ENCODE measurements around the gene GABBR2.

GABBR2 gene

GRCh38 chr9:98627296-98627695 is 81.4 kb downstream of the GABBR2 start:
- Histone ChIP-seq H3K4me1 (ENCODE audit: low read length) (no peaks in the 10 kb centered on the region), H3K36me3 (replicated peaks; ENCODE audit: insufficient read depth, low read length) (no peaks in the 10 kb centered on the region), H3F3A (ENCODE audit: insufficient read depth, low read length) (no peaks in the 10 kb centered on the region), H3K4me3 (ENCODE audit: low read length) (no peak overlapping the region), H4K20me1 (ENCODE audit: insufficient read depth, low read length) (no peaks in the 10 kb centered on the region), H3K9ac (ENCODE audit: low read length) (no peak overlapping the region), H3K79me2 (ENCODE audit: low read length) (no peaks in the 10 kb centered on the region), H3K9me2 (replicated peaks; ENCODE audit: insufficient read depth, low read length) (no peaks in the 10 kb centered on the region), H3K4me2 (ENCODE audit: low read depth, low read length) (no peak overlapping the region), H2AFZ (ENCODE audit: low read length) (no peak overlapping the region), H3K27ac (ENCODE audit: low read length) (no peak overlapping the region), H3K27me3 (replicated peaks; ENCODE audit: insufficient read depth, low read length) (no peaks in the 10 kb centered on the region), H3K9me3 (replicated peaks; ENCODE audit: insufficient read depth, low read length) (no peaks in the 10 kb centered on the region)
- no peak for DNase-seq
- no peak for TF ChIP-seq EZH2 (optimal IDR thresholded peaks at IDR 0.05; ENCODE audit: low read depth, low read length)
- no peak for TF ChIP-seq EZH2phosphoT487 (IDR thresholded peaks at IDR 0.05; ENCODE audit: low read length)
- TF ChIP-seq CTCF (IDR thresholded peaks at IDR 0.05; ENCODE audit: low read length), result no peak

GRCh38 chr9:98625728-98626127 is 83.0 kb downstream of the GABBR2 start:
- no peak overlapping the region for H3K4me3 ChIP-seq (ENCODE audit: low read length)
- H3K9ac ChIP-seq (ENCODE audit: low read length), result no peak overlapping the region
- H3K36me3 ChIP-seq (replicated peaks; ENCODE audit: insufficient read depth, low read length), result no peaks in the 10 kb centered on the region
- no peaks in the 10 kb centered on the region for H3K9me2 ChIP-seq (replicated peaks; ENCODE audit: insufficient read depth, low read length)
- no peaks in the 10 kb centered on the region for H3K79me2 ChIP-seq (ENCODE audit: low read length)
- H3K27ac ChIP-seq (ENCODE audit: low read length), result no peak overlapping the region
- no peaks in the 10 kb centered on the region for H4K20me1 ChIP-seq (ENCODE audit: insufficient read depth, low read length)
- no peak overlapping the region for H3K4me2 ChIP-seq (ENCODE audit: low read depth, low read length)
- H3K9me3 ChIP-seq (replicated peaks; ENCODE audit: insufficient read depth, low read length), result no peaks in the 10 kb centered on the region
- H3K27me3 ChIP-seq (replicated peaks; ENCODE audit: insufficient read depth, low read length), result no peaks in the 10 kb centered on the region
- H2AFZ ChIP-seq (ENCODE audit: low read length), result no peak overlapping the region
- no peak for DNase-seq
- no peaks in the 10 kb centered on the region for H3F3A ChIP-seq (ENCODE audit: insufficient read depth, low read length)
- TF ChIP-seq EZH2phosphoT487 (IDR thresholded peaks at IDR 0.05; ENCODE audit: low read length) (no peak), CTCF (IDR thresholded peaks at IDR 0.05; ENCODE audit: low read length) (no peak), EZH2 (optimal IDR thresholded peaks at IDR 0.05; ENCODE audit: low read depth, low read length) (no peak)
- no peaks in the 10 kb centered on the region for H3K4me1 ChIP-seq (ENCODE audit: low read length)

- Histone ChIP-seq H3K9me2 (replicated peaks; ENCODE audit: insufficient read depth, low read length) (no peaks in the 10 kb centered on the region), H3K79me2 (ENCODE audit: low read length) (no peaks in the 10 kb centered on the region), H3K4me1 (ENCODE audit: low read length) (no peaks in the 10 kb centered on the region), H3K36me3 (replicated peaks; ENCODE audit: insufficient read depth, low read length) (no peaks in the 10 kb centered on the region), H3K4me2 (ENCODE audit: low read depth, low read length) (no peak overlapping the region), H2AFZ (ENCODE audit: low read length) (no peak overlapping the region), H3K9me3 (replicated peaks; ENCODE audit: insufficient read depth, low read length) (no peaks in the 10 kb centered on the region), H3K9ac (ENCODE audit: low read length) (no peak overlapping the region), H3K27me3 (replicated peaks; ENCODE audit: insufficient read depth, low read length) (no peaks in the 10 kb centered on the region), H3K27ac (ENCODE audit: low read length) (no peak overlapping the region), H3K4me3 (ENCODE audit: low read length) (no peak overlapping the region), H3F3A (ENCODE audit: insufficient read depth, low read length) (no peaks in the 10 kb centered on the region), H4K20me1 (ENCODE audit: insufficient read depth, low read length) (no peaks in the 10 kb centered on the region)
- TF ChIP-seq EZH2 (optimal IDR thresholded peaks at IDR 0.05; ENCODE audit: low read depth, low read length) (no peak), CTCF (IDR thresholded peaks at IDR 0.05; ENCODE audit: low read length) (no peak), EZH2phosphoT487 (IDR thresholded peaks at IDR 0.05; ENCODE audit: low read length) (no peak)
- no peak for DNase-seq
Measured at GRCh38 chr9:98619788-98620187, 88.9 kb downstream of the GABBR2 start.

All from MM.1S (cell line).